Measurements from ENCODE around the gene NAB2.
A peak's percentile ranks its signal among the peaks of the same experiment; 100 is the strongest.

DNA sequence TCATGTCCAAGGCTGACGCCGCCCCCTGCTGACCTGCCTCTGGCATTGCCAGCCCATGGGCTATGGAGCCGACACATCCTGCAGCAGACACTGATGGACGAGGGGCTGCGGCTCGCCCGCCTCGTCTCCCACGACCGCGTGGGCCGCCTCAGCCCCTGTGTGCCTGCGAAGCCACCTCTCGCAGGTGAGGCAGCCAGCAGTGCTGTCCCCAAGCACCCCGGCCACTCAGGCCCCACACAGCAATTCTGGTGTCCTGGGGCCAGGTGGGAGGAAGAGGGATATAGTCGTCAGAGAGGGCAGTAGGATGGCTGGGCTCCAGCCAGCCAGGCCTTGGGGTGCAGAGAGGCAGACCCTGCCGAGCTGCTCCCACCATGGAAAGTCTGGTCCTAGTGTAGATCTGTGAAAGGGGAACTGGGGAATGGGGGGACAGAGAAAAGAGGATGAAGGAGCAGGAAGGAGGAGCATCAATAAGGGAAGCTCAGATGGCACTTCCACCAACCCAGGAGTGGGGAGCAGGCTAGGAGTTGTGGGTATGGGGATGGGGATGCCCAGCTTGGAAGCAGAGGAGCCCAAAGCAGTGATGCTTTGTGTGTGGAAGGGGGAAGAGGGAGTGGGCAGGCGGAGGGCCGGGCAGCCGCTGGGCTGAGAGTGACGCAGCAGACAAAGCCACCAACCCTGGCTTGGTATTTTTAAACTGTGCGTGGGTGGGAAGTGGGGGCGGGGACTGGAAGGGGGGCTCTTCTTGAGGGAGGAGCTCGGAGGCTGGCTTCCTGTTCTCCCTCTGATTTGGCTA, 4.7 kb downstream of the NAB2 start:
- TF ChIP-seq, protein P1, sequence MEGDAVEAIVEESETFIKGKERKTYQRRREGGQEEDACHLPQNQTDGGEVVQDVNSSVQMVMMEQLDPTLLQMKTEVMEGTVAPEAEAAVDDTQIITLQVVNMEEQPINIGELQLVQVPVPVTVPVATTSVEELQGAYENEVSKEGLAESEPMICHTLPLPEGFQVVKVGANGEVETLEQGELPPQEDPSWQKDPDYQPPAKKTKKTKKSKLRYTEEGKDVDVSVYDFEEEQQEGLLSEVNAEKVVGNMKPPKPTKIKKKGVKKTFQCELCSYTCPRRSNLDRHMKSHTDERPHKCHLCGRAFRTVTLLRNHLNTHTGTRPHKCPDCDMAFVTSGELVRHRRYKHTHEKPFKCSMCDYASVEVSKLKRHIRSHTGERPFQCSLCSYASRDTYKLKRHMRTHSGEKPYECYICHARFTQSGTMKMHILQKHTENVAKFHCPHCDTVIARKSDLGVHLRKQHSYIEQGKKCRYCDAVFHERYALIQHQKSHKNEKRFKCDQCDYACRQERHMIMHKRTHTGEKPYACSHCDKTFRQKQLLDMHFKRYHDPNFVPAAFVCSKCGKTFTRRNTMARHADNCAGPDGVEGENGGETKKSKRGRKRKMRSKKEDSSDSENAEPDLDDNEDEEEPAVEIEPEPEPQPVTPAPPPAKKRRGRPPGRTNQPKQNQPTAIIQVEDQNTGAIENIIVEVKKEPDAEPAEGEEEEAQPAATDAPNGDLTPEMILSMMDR (IDR thresholded peaks at IDR 0.05; ENCODE audit: extremely low read depth in 1 of 2, insufficient read depth in 1 of 2, low read depth in 1 of 2, low read length in 2 of 2) = peak; percentile 50 to 83
- no peak for TF ChIP-seq POLR2AphosphoS5 (IDR thresholded peaks at IDR 0.05; ENCODE audit: insufficient read depth, low read depth, low read length)
- TF ChIP-seq POLR2A (IDR thresholded peaks at IDR 0.05; ENCODE audit: low read depth, low read length) = no peak
- no peak for TF ChIP-seq EZH2 (IDR thresholded peaks at IDR 0.05; ENCODE audit: borderline replicate concordance, low read depth, low read length, severe bottlenecking)
- TF ChIP-seq, protein P2, sequence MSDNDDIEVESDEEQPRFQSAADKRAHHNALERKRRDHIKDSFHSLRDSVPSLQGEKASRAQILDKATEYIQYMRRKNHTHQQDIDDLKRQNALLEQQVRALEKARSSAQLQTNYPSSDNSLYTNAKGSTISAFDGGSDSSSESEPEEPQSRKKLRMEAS (IDR thresholded peaks at IDR 0.05; ENCODE audit: insufficient read depth, insufficient read length) = no peak
- no peak for TF ChIP-seq JUN (IDR thresholded peaks at IDR 0.05; ENCODE audit: borderline replicate concordance, insufficient read depth, insufficient read length, low read depth)
- no peak for TF ChIP-seq MYC (IDR thresholded peaks at IDR 0.05; ENCODE audit: low read depth, low read length)
- no peak for TF ChIP-seq FOS (IDR thresholded peaks at IDR 0.05; ENCODE audit: borderline replicate concordance, insufficient read depth, low read length)
- TF ChIP-seq GATA2 (IDR thresholded peaks at IDR 0.05; ENCODE audit: insufficient read depth, insufficient read length, low read depth, low read length) = no peak

Data from endothelial cell of umbilical vein (primary cell).